ENCODE measurements around the gene PRCP. TPM values are rescaled to one million over a fixed set of nuclear protein-coding genes. Genes with fewer than 3 reads are reported as not detected.

PRCP gene
- total RNA-seq, 1 donor from 2014 or later: 66.3 TPM

GRCh38 chr11:82811369-82811768 is 88.9 kb downstream of the PRCP start:
- H3K9me3 Mint-ChIP-seq (ENCODE audit: low read depth): no peaks in the 10 kb centered on the region
- TF ChIP-seq CTCF (IDR thresholded peaks at IDR 0.05; ENCODE audit: unreplicated experiment): no peak
- H3K4me3 Mint-ChIP-seq (ENCODE audit: low read depth): no peak overlapping the region
- H3K27ac Mint-ChIP-seq: no peak overlapping the region
- no peaks in the 10 kb centered on the region for H3K36me3 Mint-ChIP-seq (ENCODE audit: insufficient read depth)
- no peak for DNase-seq (ENCODE audit: low spot score, unreplicated experiment)
- peaks cover 2% of the 10 kb centered on the region for H3K27me3 Mint-ChIP-seq
- H3K4me1 Mint-ChIP-seq (ENCODE audit: low read depth): peaks cover 28% of the 10 kb centered on the region

GRCh38 chr11:82810738-82811137 is 89.5 kb downstream of the PRCP start:
- Mint-ChIP-seq H3K4me3 (ENCODE audit: low read depth) (no peak overlapping the region), H3K4me1 (ENCODE audit: low read depth) (peaks cover 26% of the 10 kb centered on the region), H3K27ac (no peak overlapping the region), H3K27me3 (peaks cover 6% of the 10 kb centered on the region), H3K36me3 (ENCODE audit: insufficient read depth) (no peaks in the 10 kb centered on the region), H3K9me3 (ENCODE audit: low read depth) (peaks cover 6% of the 10 kb centered on the region)
- no peak for DNase-seq (ENCODE audit: low spot score, unreplicated experiment)
- TF ChIP-seq CTCF (IDR thresholded peaks at IDR 0.05; ENCODE audit: unreplicated experiment): no peak

- H3K4me3 Mint-ChIP-seq (ENCODE audit: low read depth): no peak overlapping the region
- peaks cover 22% of the 10 kb centered on the region for H3K4me1 Mint-ChIP-seq (ENCODE audit: low read depth)
- H3K9me3 Mint-ChIP-seq (ENCODE audit: low read depth): peaks cover 7% of the 10 kb centered on the region
- no peaks in the 10 kb centered on the region for H3K36me3 Mint-ChIP-seq (ENCODE audit: insufficient read depth)
- H3K27me3 Mint-ChIP-seq: peaks cover 6% of the 10 kb centered on the region
- no peak overlapping the region for H3K27ac Mint-ChIP-seq
- TF ChIP-seq CTCF (IDR thresholded peaks at IDR 0.05; ENCODE audit: unreplicated experiment): no peak
- no peak for DNase-seq (ENCODE audit: low spot score, unreplicated experiment)
Observed at GRCh38 chr11:82810326-82810725, 89.9 kb downstream of the PRCP start.

- DNase-seq (ENCODE audit: low spot score, unreplicated experiment): no peak
Observed at GRCh38 chr11:82807646-82808045, 92.6 kb downstream of the PRCP start.

GRCh38 chr11:82802710-82803109 is 97.5 kb downstream of the PRCP start:
- TF ChIP-seq CTCF (IDR thresholded peaks at IDR 0.05; ENCODE audit: unreplicated experiment): no peak
- Mint-ChIP-seq H3K4me1 (ENCODE audit: low read depth) (peaks cover 7% of the 10 kb centered on the region), H3K27me3 (peaks cover 6% of the 10 kb centered on the region), H3K27ac (no peak overlapping the region), H3K9me3 (ENCODE audit: low read depth) (peaks cover 24% of the 10 kb centered on the region), H3K4me3 (ENCODE audit: low read depth) (no peak overlapping the region), H3K36me3 (ENCODE audit: insufficient read depth) (peaks cover 3% of the 10 kb centered on the region)
- no peak for DNase-seq (ENCODE audit: low spot score, unreplicated experiment)

More at GRCh38 chr11:82807646-82808045, 92.6 kb downstream of the PRCP start:
- TF ChIP-seq CTCF (IDR thresholded peaks at IDR 0.05; ENCODE audit: unreplicated experiment): no peak
- Mint-ChIP-seq H3K9me3 (ENCODE audit: low read depth) (peaks cover 7% of the 10 kb centered on the region), H3K27ac (no peak overlapping the region), H3K4me1 (ENCODE audit: low read depth) (peaks cover 10% of the 10 kb centered on the region), H3K4me3 (ENCODE audit: low read depth) (no peak overlapping the region), H3K27me3 (peaks cover 6% of the 10 kb centered on the region), H3K36me3 (ENCODE audit: insufficient read depth) (no peaks in the 10 kb centered on the region)
